ENCODE measurements around the gene POMGNT1.

DNA sequence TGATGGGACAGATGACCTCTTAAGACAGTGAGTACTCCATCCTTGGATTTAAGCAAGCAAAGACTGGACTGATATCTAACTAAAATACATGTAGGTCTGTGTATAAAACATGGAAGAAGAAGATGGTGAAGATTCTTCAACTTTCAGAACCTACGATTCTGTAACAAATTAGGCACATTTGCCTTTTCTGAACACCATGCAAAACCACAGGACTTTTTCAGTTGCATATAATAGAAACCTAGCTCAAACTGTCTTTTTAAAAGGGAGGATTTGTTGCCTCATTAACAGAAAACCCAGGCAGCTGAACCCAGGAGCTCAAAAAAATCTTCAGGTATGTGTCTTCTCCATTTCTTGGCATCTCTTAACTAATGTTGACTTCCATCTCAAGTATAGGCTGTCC is 38.0 kb downstream of the POMGNT1 start:
- TF ChIP-seq, protein P1, sequence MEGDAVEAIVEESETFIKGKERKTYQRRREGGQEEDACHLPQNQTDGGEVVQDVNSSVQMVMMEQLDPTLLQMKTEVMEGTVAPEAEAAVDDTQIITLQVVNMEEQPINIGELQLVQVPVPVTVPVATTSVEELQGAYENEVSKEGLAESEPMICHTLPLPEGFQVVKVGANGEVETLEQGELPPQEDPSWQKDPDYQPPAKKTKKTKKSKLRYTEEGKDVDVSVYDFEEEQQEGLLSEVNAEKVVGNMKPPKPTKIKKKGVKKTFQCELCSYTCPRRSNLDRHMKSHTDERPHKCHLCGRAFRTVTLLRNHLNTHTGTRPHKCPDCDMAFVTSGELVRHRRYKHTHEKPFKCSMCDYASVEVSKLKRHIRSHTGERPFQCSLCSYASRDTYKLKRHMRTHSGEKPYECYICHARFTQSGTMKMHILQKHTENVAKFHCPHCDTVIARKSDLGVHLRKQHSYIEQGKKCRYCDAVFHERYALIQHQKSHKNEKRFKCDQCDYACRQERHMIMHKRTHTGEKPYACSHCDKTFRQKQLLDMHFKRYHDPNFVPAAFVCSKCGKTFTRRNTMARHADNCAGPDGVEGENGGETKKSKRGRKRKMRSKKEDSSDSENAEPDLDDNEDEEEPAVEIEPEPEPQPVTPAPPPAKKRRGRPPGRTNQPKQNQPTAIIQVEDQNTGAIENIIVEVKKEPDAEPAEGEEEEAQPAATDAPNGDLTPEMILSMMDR (optimal IDR thresholded peaks at IDR 0.05 in 1 of 3, IDR thresholded peaks at IDR 0.05 in 1 of 3, conservative IDR thresholded peaks at IDR 0.05 in 1 of 3; ENCODE audit: extremely low read depth in 1 of 3, insufficient read depth in 2 of 3, low read length in 3 of 3): no peak
- TF ChIP-seq EZH2 (IDR thresholded peaks at IDR 0.05; ENCODE audit: low read length): no peak
